Endothelial cell (in vitro differentiated cells): Measurements from ENCODE around the gene MTCL1. TPM values are rescaled to one million over a fixed set of nuclear protein-coding genes. Genes with fewer than 3 reads are reported as not detected.

ENCODE experiments used
- DNase-seq: peaks from one replicate; pipeline ENCODE4 v3.0.0; 2021; ENCODE audit warnings: low spot score
- H3K27ac Mint-ChIP-seq: one replicate; pipeline ENCODE4 v1.8.0; 2021; ENCODE audit warnings: mixed read lengths, inconsistent platforms; ENCODE audit not compliant: unreplicated experiment
- H3K27me3 Mint-ChIP-seq: one replicate; pipeline ENCODE4 v1.8.0; 2021; ENCODE audit warnings: mild to moderate bottlenecking, moderate library complexity, mixed read lengths, inconsistent platforms; ENCODE audit not compliant: unreplicated experiment
- H3K36me3 Mint-ChIP-seq: one replicate; pipeline ENCODE4 v1.8.0; 2021; ENCODE audit warnings: mild to moderate bottlenecking, low read depth, mixed read lengths, inconsistent platforms; ENCODE audit not compliant: unreplicated experiment
- H3K4me1 Mint-ChIP-seq: one replicate; pipeline ENCODE4 v1.8.0; 2021; ENCODE audit warnings: mild to moderate bottlenecking, mixed read lengths, inconsistent platforms; ENCODE audit not compliant: unreplicated experiment
- H3K4me3 Mint-ChIP-seq: one replicate; pipeline ENCODE4 v1.8.0; 2021; ENCODE audit warnings: mild to moderate bottlenecking, mixed read lengths, inconsistent platforms; ENCODE audit not compliant: unreplicated experiment
- H3K9me3 Mint-ChIP-seq: one replicate; pipeline ENCODE4 v1.8.0; 2021; ENCODE audit warnings: mixed read lengths, inconsistent platforms; ENCODE audit not compliant: unreplicated experiment
- CTCF ChIP-seq: fragments of 200-600 bp; sonication (generic); IDR thresholded peaks from one replicate; pipeline ENCODE4 v1.5.0; 2021; ENCODE audit warnings: antibody characterized with exemption; ENCODE audit not compliant: unreplicated experiment
- total RNA-seq: library from RNA; stranded (reverse); fragmentation: NEBNext Ultra II Directional; extraction: Animal tissue kit (Norgen Biotek cat#: 25700); gene quantifications from one replicate; pipeline ENCODE4 v1.2.1, GENCODE V29; 2021; ENCODE audit not compliant: unreplicated experiment

MTCL1 gene
- total RNA-seq, 1 donor from 2014 or later = 3.8 TPM

- no peaks in the 10 kb centered on the region for H3K4me1 Mint-ChIP-seq
- no peak for TF ChIP-seq CTCF
- H3K4me3 Mint-ChIP-seq = no peak overlapping the region
- no peak for DNase-seq
- peaks cover under 1% of the 10 kb centered on the region for H3K36me3 Mint-ChIP-seq
- no peak overlapping the region for H3K27ac Mint-ChIP-seq
- H3K27me3 Mint-ChIP-seq = peaks cover 2% of the 10 kb centered on the region
- H3K9me3 Mint-ChIP-seq = no peaks in the 10 kb centered on the region
Measured at GRCh38 chr18:8842506-8842905, 137.2 kb downstream of the MTCL1 start.

- no peak overlapping the region for H3K27ac Mint-ChIP-seq
- peaks cover 2% of the 10 kb centered on the region for H3K27me3 Mint-ChIP-seq
- no peak overlapping the region for H3K4me3 Mint-ChIP-seq
Measured at GRCh38 chr18:8843005-8843404, 137.6 kb downstream of the MTCL1 start.

GRCh38 chr18:8844721-8845148 is 139.4 kb downstream of the MTCL1 start:
- no peak for TF ChIP-seq CTCF
- H3K4me3 Mint-ChIP-seq = no peak overlapping the region
- H3K27me3 Mint-ChIP-seq = peaks cover 5% of the 10 kb centered on the region
- H3K9me3 Mint-ChIP-seq = no peaks in the 10 kb centered on the region
- no peak for DNase-seq
- H3K36me3 Mint-ChIP-seq = no peaks in the 10 kb centered on the region
- H3K4me1 Mint-ChIP-seq = no peaks in the 10 kb centered on the region
- no peak overlapping the region for H3K27ac Mint-ChIP-seq

More at GRCh38 chr18:8843005-8843404, 137.6 kb downstream of the MTCL1 start:
- Mint-ChIP-seq H3K4me1 (no peaks in the 10 kb centered on the region), H3K36me3 (no peaks in the 10 kb centered on the region), H3K9me3 (no peaks in the 10 kb centered on the region)
- DNase-seq = no peak
- no peak for TF ChIP-seq CTCF

DNA sequence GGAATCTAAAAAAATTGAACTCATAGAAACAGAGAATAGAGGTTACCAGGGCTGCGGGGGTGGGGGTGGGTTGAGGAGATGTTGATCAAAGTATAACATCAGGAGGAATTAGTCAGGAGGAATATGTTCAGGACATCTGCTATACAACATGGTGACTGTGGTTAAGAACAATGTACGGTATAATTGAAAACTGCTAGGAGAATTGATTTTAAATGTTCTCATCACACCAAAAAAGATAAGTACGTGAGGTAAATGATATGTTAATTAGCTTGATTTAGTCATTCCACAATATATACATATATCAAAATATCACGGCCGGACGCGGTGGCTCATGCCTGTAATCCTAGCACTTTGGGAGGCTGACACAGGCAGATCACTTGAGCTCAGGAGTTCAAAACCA is 140.2 kb downstream of the MTCL1 start:
- no peak for DNase-seq

More for the DNA sequence above, 140.2 kb downstream of the MTCL1 start:
- Mint-ChIP-seq H3K27me3 (peaks cover 5% of the 10 kb centered on the region), H3K4me1 (no peaks in the 10 kb centered on the region), H3K27ac (no peak overlapping the region), H3K4me3 (no peak overlapping the region), H3K9me3 (no peaks in the 10 kb centered on the region), H3K36me3 (no peaks in the 10 kb centered on the region)
- TF ChIP-seq CTCF = no peak
